ENCODE results near the gene OLFM1.
"Not testable (repeated sequence)": the region's sequence is repeated elsewhere in the genome, so short reads cannot be mapped to it uniquely, and the experiment has no call there.

OLFM1 gene

DNA sequence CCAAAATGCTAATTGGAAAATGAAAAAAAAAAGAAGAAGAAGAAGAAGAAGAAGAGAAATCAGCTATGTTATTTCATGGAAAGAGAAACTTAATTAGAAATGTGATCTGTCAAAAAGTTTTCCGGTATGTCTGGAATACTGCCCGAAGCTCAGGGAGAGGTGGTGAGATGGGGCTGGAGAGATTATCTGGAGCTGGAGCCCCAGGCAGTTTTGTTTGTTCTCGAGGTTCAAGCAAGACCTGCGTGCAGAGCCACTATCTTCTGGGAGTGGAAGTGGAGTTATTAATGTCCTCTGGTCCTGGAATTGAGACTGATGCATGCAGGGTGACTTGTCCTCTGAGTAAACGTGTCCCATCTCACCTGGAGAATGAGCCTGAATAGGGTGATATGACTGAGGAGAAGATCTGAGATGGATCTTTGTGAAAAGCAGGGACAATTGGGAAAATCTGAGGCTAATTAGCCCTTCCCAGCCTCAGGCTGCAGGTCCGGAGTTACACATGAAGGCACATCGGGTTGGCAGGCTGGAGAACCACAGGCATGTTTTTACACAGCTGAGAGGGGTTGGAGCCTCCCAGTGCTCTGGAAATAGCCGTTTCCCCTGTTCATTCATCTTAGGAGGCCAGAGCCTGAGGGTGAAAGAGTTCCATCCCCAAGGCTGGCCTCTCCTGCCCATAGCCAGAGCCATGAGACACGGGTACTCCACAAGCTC lies 70.5 kb downstream of the OLFM1 start:
- H3K4me1 ChIP-seq = no peaks in the 10 kb centered on the region
- TF ChIP-seq, protein P1, sequence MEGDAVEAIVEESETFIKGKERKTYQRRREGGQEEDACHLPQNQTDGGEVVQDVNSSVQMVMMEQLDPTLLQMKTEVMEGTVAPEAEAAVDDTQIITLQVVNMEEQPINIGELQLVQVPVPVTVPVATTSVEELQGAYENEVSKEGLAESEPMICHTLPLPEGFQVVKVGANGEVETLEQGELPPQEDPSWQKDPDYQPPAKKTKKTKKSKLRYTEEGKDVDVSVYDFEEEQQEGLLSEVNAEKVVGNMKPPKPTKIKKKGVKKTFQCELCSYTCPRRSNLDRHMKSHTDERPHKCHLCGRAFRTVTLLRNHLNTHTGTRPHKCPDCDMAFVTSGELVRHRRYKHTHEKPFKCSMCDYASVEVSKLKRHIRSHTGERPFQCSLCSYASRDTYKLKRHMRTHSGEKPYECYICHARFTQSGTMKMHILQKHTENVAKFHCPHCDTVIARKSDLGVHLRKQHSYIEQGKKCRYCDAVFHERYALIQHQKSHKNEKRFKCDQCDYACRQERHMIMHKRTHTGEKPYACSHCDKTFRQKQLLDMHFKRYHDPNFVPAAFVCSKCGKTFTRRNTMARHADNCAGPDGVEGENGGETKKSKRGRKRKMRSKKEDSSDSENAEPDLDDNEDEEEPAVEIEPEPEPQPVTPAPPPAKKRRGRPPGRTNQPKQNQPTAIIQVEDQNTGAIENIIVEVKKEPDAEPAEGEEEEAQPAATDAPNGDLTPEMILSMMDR (IDR thresholded peaks at IDR 0.05) = no peak
- H3K4me3 ChIP-seq = no peak overlapping the region
- no peak for DNase-seq
- intact Hi-C loops (cut with DNase I; ENCODE audit: low total_unique reads) = loop anchor here (10.0 kb wide), 1 partner anchor 737 kb away; no protein-coding TSS in a partner anchor
- no peaks in the 10 kb centered on the region for H3K9me3 ChIP-seq
- peaks cover 0 to 55% of the 10 kb centered on the region in 2 donors for H3K27me3 ChIP-seq
- H3K36me3 ChIP-seq = no peaks in the 10 kb centered on the region
- no peak overlapping the region for H3K27ac ChIP-seq

DNA sequence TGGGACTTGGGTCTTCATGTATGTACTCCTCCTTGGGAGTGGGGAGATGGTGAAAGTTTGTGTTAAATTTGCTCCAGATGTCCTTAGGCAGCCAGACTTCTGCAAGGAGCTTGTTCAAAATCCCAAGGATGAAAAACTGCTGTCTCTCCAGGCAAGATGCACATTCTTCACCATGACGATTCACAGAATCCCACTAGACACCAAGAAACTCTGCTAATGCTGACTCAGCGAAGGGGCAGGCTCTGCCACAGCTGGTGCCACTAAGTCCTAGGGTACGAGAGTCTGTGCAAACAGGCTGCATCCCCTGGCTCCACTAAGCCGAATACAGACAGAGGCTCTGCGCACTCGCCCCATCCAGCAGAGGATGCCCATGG lies 71.1 kb downstream of the OLFM1 start:
- TF ChIP-seq, protein P1 (IDR thresholded peaks at IDR 0.05) = no peak
- DNase-seq = no peak
- peaks cover 0 to 50% of the 10 kb centered on the region in 2 donors for H3K27me3 ChIP-seq
- H3K36me3 ChIP-seq = no peaks in the 10 kb centered on the region
- H3K27ac ChIP-seq = no peak overlapping the region
- no peaks in the 10 kb centered on the region for H3K9me3 ChIP-seq
- no peak overlapping the region for H3K4me3 ChIP-seq
- intact Hi-C loops (cut with DNase I; ENCODE audit: low total_unique reads) = loop anchor here (10.0 kb wide), 1 partner anchor 736 kb away; no protein-coding TSS in a partner anchor
- H3K4me1 ChIP-seq = no peaks in the 10 kb centered on the region

- Histone ChIP-seq H3K4me3 (no peak overlapping the region), H3K27me3 (peaks cover 0 to 45% of the 10 kb centered on the region in 2 donors), H3K27ac (no peak overlapping the region), H3K9me3 (no peaks in the 10 kb centered on the region), H3K36me3 (no peaks in the 10 kb centered on the region), H3K4me1 (no peaks in the 10 kb centered on the region)
- TF ChIP-seq, protein P1 (IDR thresholded peaks at IDR 0.05) = no peak
- no peak for DNase-seq
- intact Hi-C loops (cut with DNase I; ENCODE audit: low total_unique reads) = loop anchor here (10.0 kb wide), 1 partner anchor 735 kb away; no protein-coding TSS in a partner anchor
Observed at GRCh38 chr9:135159801-135160200, 72.3 kb downstream of the OLFM1 start.

GRCh38 chr9:135160862-135161261 lies 73.4 kb downstream of the OLFM1 start:
- TF ChIP-seq, protein P1 (IDR thresholded peaks at IDR 0.05) = no peak
- no peaks in the 10 kb centered on the region for H3K4me1 ChIP-seq
- no peaks in the 10 kb centered on the region for H3K36me3 ChIP-seq
- no peak for DNase-seq
- H3K4me3 ChIP-seq = no peak overlapping the region
- peaks cover 0 to 50% of the 10 kb centered on the region in 2 donors for H3K27me3 ChIP-seq
- no peak overlapping the region for H3K27ac ChIP-seq
- no peaks in the 10 kb centered on the region for H3K9me3 ChIP-seq
- intact Hi-C loops (cut with DNase I; ENCODE audit: low total_unique reads) = no loop called here

DNA sequence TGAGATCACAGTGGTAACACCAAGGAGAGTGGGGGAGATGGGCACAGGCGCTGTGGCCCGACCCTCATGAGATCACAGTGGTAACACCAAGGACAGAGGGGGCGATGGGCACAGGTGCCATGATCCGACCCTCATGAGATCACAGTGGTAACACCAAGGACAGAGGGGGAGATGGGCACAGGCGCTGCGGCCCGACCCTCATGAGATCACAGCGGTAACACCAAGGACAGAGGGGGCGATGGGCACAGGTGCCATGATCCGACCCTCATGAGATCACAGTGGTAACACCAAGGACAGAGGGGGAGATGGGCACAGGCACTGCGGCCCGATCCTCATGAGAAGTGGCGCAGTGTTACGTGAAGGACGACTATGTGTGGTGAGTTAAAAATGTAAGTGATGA lies 75.1 kb downstream of the OLFM1 start:
- H3K27me3 ChIP-seq = peaks cover 0 to 63% of the 10 kb centered on the region in 2 donors
- H3K4me1 ChIP-seq; intact Hi-C loops (cut with DNase I; ENCODE audit: low total_unique reads); H3K36me3 ChIP-seq; H3K4me3 ChIP-seq; DNase-seq; H3K9me3 ChIP-seq; H3K27ac ChIP-seq: not testable (repeated sequence)

DNA sequence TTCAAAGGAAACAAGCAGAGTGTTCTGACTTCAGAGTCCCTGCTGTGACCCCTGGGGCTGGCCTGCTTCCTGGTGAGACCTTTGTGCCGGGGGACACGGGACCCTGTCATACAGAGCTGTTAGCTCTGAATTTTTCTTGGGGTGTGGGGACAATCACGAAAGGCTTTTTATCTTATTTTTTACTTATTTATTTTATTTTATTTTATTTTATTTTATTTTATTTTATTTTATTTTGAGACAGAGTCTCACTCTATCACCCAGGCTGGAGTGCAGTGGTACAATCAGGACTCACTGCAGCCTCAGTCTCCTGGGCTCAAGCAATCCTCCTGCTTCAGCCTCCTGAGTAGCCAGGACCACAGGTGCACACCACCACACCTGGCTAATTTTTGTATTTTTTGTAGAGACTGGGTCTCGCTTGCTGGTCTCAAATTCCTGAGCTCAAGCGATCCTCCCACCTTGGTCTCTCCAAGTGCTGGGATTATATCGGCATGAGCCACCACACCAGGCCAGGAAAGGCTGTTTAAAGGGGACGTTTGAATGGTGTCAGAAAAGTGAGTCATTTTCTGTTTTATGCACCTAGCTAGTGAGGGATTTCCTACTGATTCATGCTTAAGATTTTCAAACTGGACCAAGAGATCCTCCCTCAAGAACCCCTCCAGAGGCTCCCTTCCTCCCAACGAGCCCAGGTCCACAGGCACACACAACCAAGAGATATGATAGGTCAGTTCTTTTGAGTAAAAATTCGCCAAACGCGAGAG lies 75.7 kb downstream of the OLFM1 start:
- H3K4me3 ChIP-seq = no peak overlapping the region
- peaks cover 0 to 63% of the 10 kb centered on the region in 2 donors for H3K27me3 ChIP-seq
- TF ChIP-seq, protein P1 (IDR thresholded peaks at IDR 0.05) = no peak
- H3K36me3 ChIP-seq = no peaks in the 10 kb centered on the region
- no peak overlapping the region for H3K27ac ChIP-seq
- no peaks in the 10 kb centered on the region for H3K9me3 ChIP-seq
- H3K4me1 ChIP-seq = no peaks in the 10 kb centered on the region
- intact Hi-C loops (cut with DNase I; ENCODE audit: low total_unique reads) = no loop called here
- no peak for DNase-seq

Data from tibial artery (tissue), 4 donors.